UCSD-AML1 (cell line): ENCODE results near the gene SDK2.

Experiments used
- DNase-seq: peaks from one replicate; lab custom pipeline; 2025; ENCODE audit not compliant: unreplicated experiment; lab: John Stamatoyannopoulos, UW

The SDK2 gene

GRCh38 chr17:73290399-73291259 is 353.6 kb downstream of the SDK2 start:
- peak; percentile 54 for DNase-seq

- no peak for DNase-seq
Measured at GRCh38 chr17:73289549-73290254, 354.5 kb downstream of the SDK2 start.

GRCh38 chr17:73288534-73289302 is 355.5 kb downstream of the SDK2 start:
- no peak for DNase-seq

- DNase-seq = no peak
Measured at GRCh38 chr17:73286863-73287296, 357.4 kb downstream of the SDK2 start.

- no peak for DNase-seq
Measured at GRCh38 chr17:73285916-73286862, 358.1 kb downstream of the SDK2 start.

GRCh38 chr17:73285603-73285908 is 358.7 kb downstream of the SDK2 start:
- DNase-seq = no peak

GRCh38 chr17:73284906-73285602 is 359.2 kb downstream of the SDK2 start:
- DNase-seq = no peak
